Activated naive CD4-positive, alpha-beta T cell (primary cell): ENCODE data around the gene KCNJ13.

Experiments
- DNase-seq, 4 experiments: peaks; one replicate each; lab custom pipeline; 2025; lab: John Stamatoyannopoulos, UW

KCNJ13 gene

GRCh38 chr2:232776435-232776834 lies at the start of gene KCNJ13:
KCNJ13 (minus strand) TSS chr2:232776565; CDS start chr2:232771362, 5,203 bp downstream.
- no peak for DNase-seq

DNA sequence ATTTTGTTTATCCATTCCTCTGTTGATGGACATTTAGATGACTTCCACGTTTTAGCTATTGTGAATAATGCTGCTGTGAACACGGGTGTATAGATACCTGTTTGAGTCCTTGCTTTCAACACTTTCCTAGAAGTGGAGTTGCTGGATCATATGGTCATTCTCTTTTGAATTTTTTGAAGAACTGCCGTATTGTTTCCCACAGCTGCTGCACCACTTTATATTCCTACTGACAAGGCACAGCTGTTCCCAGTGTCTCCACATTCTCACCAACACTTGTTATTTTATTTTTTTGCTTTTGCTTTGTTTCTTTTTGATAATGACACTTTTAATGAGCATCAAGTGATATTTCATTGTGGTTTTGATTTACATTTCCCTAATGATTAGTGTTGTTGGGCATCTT lies 41.4 kb upstream of the KCNJ13 start:
- DNase-seq, result no peak

DNA sequence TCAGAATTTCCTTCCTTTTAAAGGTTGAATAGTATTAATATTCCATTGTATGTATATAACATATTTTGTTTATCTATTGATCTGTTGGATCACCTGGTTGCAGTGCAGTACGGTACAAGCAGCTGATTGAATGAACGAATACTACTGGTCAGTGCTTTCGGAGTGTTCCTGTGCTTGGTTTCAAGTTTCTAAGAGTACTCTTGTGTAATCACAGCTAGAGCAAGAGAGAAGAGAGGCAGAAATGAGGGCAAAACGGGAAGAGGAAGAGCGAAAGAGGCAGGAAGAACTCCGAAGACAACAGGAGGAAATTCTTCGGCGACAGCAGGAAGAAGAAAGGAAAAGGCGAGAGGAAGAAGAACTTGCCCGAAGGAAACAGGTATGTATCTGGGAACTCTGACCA lies 40.3 kb upstream of the KCNJ13 start:
- no peak for DNase-seq

DNA sequence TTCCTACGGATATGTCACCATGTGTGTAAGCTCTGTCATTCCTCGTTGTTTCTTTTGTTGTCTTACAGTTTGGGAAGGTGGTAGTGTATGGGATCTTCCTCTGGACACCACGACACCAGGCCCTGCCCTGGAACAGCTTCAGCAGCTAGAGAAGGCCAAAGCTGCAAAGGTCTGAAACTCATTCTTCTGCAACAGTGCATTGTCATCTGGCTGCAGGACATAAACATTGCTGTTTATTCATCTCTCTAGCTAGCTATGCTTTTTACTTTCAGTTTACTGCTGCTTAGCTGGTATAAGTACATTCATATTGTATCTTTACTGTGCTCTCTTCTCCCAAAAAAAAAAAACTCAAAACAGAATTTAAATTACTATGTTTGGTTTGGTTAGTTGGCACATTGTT lies 39.2 kb upstream of the KCNJ13 start:
- no peak for DNase-seq

DNA sequence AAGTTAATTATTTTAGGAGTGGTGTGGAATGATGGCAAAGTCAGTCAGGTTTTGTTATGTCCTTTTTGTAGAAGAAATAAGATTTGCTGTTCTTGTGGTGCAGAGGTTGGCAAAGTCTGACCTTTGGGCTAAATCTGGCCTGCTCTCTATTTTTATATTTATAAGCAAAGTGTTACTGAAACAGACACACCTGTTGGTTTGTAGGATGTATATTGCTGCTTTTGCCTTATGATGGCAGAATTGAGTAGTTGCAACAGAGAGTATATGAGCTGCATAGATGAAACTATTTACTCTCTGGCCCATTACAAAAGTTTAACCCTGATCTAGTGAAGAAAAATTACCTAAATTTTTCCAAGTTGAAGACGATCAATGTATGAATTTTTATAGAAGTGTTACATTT lies 34.1 kb upstream of the KCNJ13 start:
- DNase-seq, result no peak

DNA sequence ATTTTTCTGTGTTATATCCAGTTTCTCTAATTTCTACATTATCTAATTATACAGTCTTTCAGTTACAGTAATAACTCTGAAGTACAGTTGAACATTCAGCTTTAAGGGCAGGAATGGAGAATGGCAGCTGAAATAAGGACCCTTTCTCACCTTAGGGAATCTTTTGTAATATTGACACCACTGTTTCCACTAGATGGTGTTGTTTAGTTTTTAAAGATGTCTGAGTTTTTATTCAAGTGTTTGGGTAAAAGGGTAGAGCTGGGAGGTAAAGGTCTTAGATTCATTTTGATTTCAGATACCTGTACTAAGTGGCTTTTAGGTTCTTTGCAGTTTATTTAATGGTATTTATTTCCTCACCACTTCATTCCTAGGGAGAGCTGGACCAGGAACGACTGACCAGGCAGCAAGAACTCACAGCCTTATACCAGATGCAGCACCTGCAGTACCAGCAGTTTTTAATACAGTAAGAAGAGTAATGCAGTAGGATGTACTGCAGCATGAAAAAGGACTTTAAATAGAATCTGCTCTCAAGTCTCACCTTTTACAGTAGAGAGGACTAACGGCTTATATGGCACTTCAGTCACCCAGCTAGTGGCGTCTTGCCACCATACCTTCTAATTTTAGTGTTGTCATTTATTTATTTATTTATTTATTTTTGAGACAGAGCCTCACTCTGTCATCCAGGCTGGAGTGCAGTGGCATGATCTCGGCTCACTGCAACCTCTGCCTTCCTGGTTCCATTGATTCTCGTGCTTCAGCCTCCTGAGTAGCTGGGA lies 33.2 kb upstream of the KCNJ13 start:
- no peak for DNase-seq

GRCh38 chr2:232802091-232802490 lies 25.7 kb upstream of the KCNJ13 start:
- DNase-seq, result no peak

DNA sequence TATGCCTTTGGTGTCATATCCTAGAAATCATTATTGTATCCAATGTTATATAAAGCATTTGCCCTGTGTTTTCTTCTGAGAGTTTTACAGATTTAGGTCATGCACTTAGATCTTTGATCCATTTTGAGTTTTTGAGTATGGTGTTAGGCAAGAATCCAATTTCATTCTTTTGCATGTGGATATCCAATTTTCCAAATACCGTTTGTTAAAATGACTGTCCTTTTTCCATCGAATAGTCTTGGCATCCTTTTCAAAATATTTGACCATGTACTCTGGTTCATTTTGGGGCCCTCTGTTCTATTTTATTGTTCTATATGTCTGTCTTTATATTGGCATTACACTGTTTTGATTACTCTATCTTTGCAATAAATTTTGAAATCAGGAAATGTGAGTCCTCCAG lies 23.8 kb upstream of the KCNJ13 start:
- DNase-seq, result no peak

GRCh38 chr2:232798187-232798586 lies 21.8 kb upstream of the KCNJ13 start:
- DNase-seq, result no peak

- DNase-seq, result no peak
Measured at GRCh38 chr2:232795920-232796319, 19.6 kb upstream of the KCNJ13 start.

DNA sequence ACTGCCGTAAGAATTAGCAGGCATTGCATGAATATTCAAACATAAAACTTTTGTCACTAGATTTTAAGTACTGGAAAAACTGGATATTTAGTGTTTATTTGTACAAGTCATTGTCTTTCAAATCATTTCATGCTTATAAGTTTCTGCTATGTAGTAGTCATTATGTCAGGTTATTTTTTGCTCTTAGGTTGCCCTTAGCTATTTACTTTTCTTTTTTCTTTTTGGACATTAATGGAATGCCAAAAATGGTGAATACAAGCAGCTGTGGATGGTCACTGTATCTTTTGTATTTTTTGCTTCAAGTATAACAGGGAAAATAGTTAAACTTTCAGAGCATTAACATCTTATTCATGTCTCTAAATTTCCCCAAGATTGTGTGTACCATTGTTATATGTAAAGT lies 18.6 kb upstream of the KCNJ13 start:
- no peak for DNase-seq

DNA sequence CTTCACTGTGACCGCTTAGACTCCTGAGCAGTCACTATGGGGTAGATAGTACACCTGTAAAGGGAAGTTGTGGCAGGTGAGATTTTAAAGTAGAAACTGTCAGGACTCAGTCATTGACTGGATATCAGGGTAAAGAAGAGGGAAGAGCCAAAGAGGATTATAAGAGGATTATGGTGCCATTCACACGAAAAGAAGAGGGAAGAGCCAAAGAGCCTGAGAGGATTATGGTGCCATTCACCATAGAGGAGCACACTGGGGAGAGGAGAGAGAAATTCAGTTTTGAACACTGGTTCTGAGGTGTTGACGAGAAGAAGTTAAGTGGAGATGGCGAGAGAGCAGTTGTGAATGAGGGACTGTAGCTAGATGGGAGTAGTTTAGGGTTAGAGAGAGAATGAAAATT lies 16.9 kb upstream of the KCNJ13 start:
- DNase-seq, result no peak

DNA sequence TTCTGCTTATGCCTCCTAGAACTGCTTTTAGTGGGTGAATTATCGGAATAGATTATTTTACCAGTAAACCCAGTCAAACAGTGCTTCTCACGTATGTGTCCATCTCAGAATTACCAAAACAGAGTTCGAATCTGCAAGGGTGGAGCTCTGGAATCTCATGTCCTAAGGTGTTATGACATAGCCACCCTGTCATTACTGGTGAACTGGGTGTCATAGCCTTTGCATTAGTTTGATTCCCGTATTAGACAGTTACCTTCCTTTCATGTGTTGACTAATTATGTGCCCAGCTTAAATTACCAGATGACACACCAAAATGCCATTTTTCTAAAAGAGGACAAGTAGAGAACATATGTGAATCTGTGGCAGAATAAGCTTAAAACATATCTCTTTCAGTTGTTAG lies 15.2 kb upstream of the KCNJ13 start:
- DNase-seq, result no peak

GRCh38 chr2:232789082-232789481 lies 12.7 kb upstream of the KCNJ13 start:
- DNase-seq, result no peak

GRCh38 chr2:232787806-232788205 lies 11.4 kb upstream of the KCNJ13 start:
- no peak for DNase-seq

DNA sequence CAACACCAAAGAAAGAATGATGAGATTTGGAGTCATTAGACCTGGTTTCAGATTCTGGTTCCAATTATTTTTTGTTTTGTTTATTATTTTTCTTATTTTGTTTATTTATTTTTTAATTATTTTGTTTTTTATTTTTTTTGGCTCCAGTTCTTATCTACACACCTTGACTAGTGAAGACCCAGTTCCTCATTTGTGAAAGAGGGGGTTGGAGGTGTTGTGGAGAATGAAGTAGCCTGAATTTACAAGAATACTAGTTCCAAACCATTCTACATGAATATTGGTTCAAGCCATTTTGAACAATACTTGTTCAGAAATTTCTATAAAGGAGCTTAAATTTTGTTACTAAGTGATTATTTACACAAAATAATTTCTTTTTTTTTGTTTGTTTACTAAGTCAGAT lies 6.9 kb upstream of the KCNJ13 start:
- no peak for DNase-seq

- no peak for DNase-seq
Measured at GRCh38 chr2:232781765-232782164, 5.4 kb upstream of the KCNJ13 start.

DNA sequence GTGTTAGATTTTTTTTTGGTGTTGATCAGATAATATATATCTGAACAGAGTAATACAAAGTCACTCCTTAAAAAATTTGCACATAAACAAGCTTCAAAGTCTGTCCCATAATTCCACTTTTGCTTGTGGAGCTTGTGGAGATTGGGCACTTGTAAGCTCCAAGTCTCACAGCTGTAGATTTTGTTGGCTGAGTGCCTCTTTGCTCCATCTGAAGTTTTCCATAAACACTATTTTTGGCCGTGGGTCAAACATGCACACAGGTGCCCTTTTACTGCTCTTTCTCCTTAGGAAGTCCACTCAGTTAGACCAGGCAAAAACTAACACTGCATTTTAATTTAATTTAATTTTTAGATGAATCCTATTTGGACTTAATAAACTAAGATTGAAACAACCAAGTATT lies 3.6 kb upstream of the KCNJ13 start:
- DNase-seq, result no peak

DNA sequence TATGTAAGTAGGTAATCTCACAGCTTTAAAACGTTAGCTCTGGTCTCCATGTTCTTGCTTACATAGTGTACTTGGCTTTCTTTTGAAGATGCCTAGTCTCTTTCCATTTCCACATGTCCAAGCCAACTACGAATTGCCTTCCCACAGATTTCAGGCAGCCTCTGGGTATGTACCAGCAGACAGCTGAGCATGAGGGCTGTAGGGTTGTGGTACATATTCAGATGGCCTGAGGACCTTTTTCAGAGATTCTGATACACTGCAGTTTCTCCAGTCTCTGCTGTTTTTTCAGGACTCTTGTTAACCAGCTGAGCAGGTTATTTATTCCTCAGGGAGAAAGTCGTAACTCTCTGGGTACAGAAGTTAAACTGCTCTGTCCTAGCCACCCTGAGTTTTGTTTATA lies 3.1 kb upstream of the KCNJ13 start:
- DNase-seq, result no peak

GRCh38 chr2:232777276-232777675 lies 911 bp upstream of the KCNJ13 start:
- no peak for DNase-seq

GRCh38 chr2:232773815-232774214 lies 2.5 kb downstream of the KCNJ13 start:
- DNase-seq, result no peak

DNA sequence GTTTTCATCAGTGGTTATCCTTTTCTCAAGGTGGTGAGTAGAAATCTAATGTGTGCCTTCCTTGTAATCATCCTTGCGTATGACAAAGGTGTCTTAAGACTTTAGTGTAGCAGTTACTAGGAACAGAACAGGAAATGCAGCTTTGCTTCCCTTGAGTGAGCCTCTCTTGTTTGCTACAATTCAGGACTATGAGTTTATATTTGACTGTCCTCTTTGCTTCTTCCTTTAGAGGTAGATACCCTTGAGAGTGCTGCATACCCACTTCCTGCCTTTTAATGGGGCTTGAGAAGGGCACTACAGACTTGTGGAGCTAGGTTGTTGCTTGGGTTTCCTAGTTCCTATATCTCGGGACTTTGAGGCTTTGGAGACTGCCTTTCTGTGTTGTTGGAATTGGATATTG lies 3.8 kb downstream of the KCNJ13 start:
- no peak for DNase-seq

DNA sequence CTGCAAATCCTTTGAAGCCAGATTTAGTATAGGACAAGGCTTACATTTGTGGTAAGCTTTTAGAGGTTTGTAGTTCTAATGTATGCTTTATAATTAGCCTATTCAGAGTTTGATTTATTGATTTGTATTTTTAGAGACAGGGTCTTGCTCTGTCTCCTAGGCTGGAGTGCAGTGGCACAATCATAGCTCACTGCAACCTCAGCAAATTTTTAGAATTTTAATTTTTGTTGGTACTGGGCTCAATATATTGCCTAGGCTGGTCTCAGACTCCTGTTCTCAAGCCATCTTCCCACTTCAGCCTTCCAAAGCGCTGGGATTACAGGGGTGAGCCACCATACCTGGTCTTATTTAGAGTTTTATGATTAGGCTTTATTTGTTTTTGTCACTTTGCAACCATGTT lies 4.5 kb downstream of the KCNJ13 start:
- DNase-seq, result no peak

DNA sequence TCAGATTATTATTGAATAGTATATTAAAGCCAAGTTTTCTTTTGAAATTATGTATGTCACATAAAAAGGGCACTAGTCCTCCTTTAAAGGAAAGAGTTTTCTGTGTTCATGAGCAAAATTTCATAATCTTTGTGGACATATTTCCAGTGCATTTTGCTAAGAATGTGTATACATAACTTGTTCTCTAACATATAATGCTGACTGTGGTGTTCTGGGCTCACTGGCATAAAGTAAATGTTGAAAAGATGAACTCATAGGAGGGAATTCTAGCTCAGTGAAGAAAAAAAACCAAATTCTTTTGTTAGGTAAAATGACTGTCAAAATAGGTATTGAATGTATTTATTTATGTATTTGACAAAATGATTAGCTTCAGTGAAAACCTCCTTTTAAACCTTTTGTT lies 6.2 kb downstream of the KCNJ13 start:
- no peak for DNase-seq
